ENCODE results near the gene GSK3B.

GRCh38 chr3:120119846-120120510, 25.7 kb upstream of the GSK3B start:
- TF ChIP-seq, protein P1, sequence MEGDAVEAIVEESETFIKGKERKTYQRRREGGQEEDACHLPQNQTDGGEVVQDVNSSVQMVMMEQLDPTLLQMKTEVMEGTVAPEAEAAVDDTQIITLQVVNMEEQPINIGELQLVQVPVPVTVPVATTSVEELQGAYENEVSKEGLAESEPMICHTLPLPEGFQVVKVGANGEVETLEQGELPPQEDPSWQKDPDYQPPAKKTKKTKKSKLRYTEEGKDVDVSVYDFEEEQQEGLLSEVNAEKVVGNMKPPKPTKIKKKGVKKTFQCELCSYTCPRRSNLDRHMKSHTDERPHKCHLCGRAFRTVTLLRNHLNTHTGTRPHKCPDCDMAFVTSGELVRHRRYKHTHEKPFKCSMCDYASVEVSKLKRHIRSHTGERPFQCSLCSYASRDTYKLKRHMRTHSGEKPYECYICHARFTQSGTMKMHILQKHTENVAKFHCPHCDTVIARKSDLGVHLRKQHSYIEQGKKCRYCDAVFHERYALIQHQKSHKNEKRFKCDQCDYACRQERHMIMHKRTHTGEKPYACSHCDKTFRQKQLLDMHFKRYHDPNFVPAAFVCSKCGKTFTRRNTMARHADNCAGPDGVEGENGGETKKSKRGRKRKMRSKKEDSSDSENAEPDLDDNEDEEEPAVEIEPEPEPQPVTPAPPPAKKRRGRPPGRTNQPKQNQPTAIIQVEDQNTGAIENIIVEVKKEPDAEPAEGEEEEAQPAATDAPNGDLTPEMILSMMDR (IDR thresholded peaks at IDR 0.05; ENCODE audit: poor library complexity), result no peak
- no peak for TF ChIP-seq EZH2 (IDR thresholded peaks at IDR 0.05; ENCODE audit: borderline replicate concordance)

All from hepatocyte (in vitro differentiated cells).